ENCODE results near the gene TEX35. TPM values are rescaled to one million over a fixed set of nuclear protein-coding genes. Genes with fewer than 3 reads are reported as not detected.

TEX35 gene
- total and polyA plus RNA-seq, 2 experiments from 2014 or later = not detected

GRCh38 chr1:178513278-178513983 lies 522 bp downstream of the TEX35 start:
- no peaks in the 10 kb centered on the region for H3K27me3 ChIP-seq (replicated peaks; ENCODE audit: insufficient read depth)
- H2AFZ ChIP-seq = peak overlapping the region; percentile 59; the same call in 1 of the 2 replicates
- no peaks in the 10 kb centered on the region for H3K9me2 ChIP-seq (ENCODE audit: insufficient read depth)
- no peaks in the 10 kb centered on the region for H3K79me2 ChIP-seq (ENCODE audit: insufficient read depth)
- H3F3A ChIP-seq (ENCODE audit: insufficient read depth) = no peaks in the 10 kb centered on the region
- in situ Hi-C loops (cut with MboI) = no loop called here
- TF ChIP-seq EZH2phosphoT487 (IDR thresholded peaks at IDR 0.05; ENCODE audit: insufficient read depth, low read depth) = no peak
- no peak for TF ChIP-seq EZH2 (IDR thresholded peaks at IDR 0.05; ENCODE audit: insufficient read depth, poor library complexity, severe bottlenecking)
- peak; percentile 54 for DNase-seq
- H3K27ac ChIP-seq = no peak overlapping the region
- no peak overlapping the region for H3K9ac ChIP-seq
- H4K20me1 ChIP-seq (ENCODE audit: insufficient read depth) = no peaks in the 10 kb centered on the region
- no peaks in the 10 kb centered on the region for H3K9me3 ChIP-seq (ENCODE audit: low read depth)
- H3K4me2 ChIP-seq (ENCODE audit: unreplicated experiment) = no peak overlapping the region
- 28 to 31% methylated on average over 14 of the region's 14 CpGs for WGBS, 2 experiments (ENCODE audit: low coverage in 1 of 2, low lambda C conversion rate in 2 of 2, missing lambda C conversion rate in 2 of 2)
- no peaks in the 10 kb centered on the region for H3K4me1 ChIP-seq (ENCODE audit: insufficient read depth)
- H3K4me3 ChIP-seq = no peak overlapping the region
- no peaks in the 10 kb centered on the region for H3K36me3 ChIP-seq (ENCODE audit: low read depth)

GRCh38 chr1:178516110-178516509 lies 3.2 kb downstream of the TEX35 start:
- Histone ChIP-seq H3K4me3 (no peak overlapping the region), H2AFZ (no peak overlapping the region), H3K4me1 (ENCODE audit: insufficient read depth) (no peaks in the 10 kb centered on the region), H4K20me1 (ENCODE audit: insufficient read depth) (no peaks in the 10 kb centered on the region), H3K9ac (no peak overlapping the region), H3K27ac (no peak overlapping the region), H3K9me3 (ENCODE audit: low read depth) (no peaks in the 10 kb centered on the region), H3K79me2 (ENCODE audit: insufficient read depth) (no peaks in the 10 kb centered on the region), H3K27me3 (replicated peaks; ENCODE audit: insufficient read depth) (no peaks in the 10 kb centered on the region), H3K9me2 (ENCODE audit: insufficient read depth) (no peaks in the 10 kb centered on the region), H3K36me3 (ENCODE audit: low read depth) (no peaks in the 10 kb centered on the region), H3F3A (ENCODE audit: insufficient read depth) (no peaks in the 10 kb centered on the region), H3K4me2 (ENCODE audit: unreplicated experiment) (no peak overlapping the region)
- DNase-seq = no peak
- TF ChIP-seq EZH2phosphoT487 (IDR thresholded peaks at IDR 0.05; ENCODE audit: insufficient read depth, low read depth) (no peak), EZH2 (IDR thresholded peaks at IDR 0.05; ENCODE audit: insufficient read depth, poor library complexity, severe bottlenecking) (no peak)
- WGBS, 2 experiments (ENCODE audit: low coverage in 1 of 2, low lambda C conversion rate in 2 of 2, missing lambda C conversion rate in 2 of 2) = 91% methylated on average over 4 of the region's 4 CpGs
- in situ Hi-C loops (cut with MboI) = no loop called here

- H3K27ac ChIP-seq = no peak overlapping the region
- WGBS, 2 experiments (ENCODE audit: low coverage in 1 of 2, low lambda C conversion rate in 2 of 2, missing lambda C conversion rate in 2 of 2) = 55 to 67% methylated on average over 4 of the region's 4 CpGs
- no peaks in the 10 kb centered on the region for H3K9me3 ChIP-seq (ENCODE audit: low read depth)
- no peak for TF ChIP-seq EZH2phosphoT487 (IDR thresholded peaks at IDR 0.05; ENCODE audit: insufficient read depth, low read depth)
- TF ChIP-seq EZH2 (IDR thresholded peaks at IDR 0.05; ENCODE audit: insufficient read depth, poor library complexity, severe bottlenecking) = no peak
- H3K36me3 ChIP-seq (ENCODE audit: low read depth) = no peaks in the 10 kb centered on the region
- no peaks in the 10 kb centered on the region for H4K20me1 ChIP-seq (ENCODE audit: insufficient read depth)
- no peak overlapping the region for H3K9ac ChIP-seq
- H3K9me2 ChIP-seq (ENCODE audit: insufficient read depth) = no peaks in the 10 kb centered on the region
- H3K4me1 ChIP-seq (ENCODE audit: insufficient read depth) = no peaks in the 10 kb centered on the region
- in situ Hi-C loops (cut with MboI) = no loop called here
- H3K27me3 ChIP-seq (replicated peaks; ENCODE audit: insufficient read depth) = no peaks in the 10 kb centered on the region
- DNase-seq = no peak
- no peak overlapping the region for H2AFZ ChIP-seq
- no peaks in the 10 kb centered on the region for H3K79me2 ChIP-seq (ENCODE audit: insufficient read depth)
- H3K4me3 ChIP-seq = no peak overlapping the region
- H3F3A ChIP-seq (ENCODE audit: insufficient read depth) = no peaks in the 10 kb centered on the region
- no peak overlapping the region for H3K4me2 ChIP-seq (ENCODE audit: unreplicated experiment)
Observed at GRCh38 chr1:178518894-178519293, 6.0 kb downstream of the TEX35 start.

- 90 to 92% methylated on average over 11 of the region's 11 CpGs for WGBS, 2 experiments (ENCODE audit: low coverage in 1 of 2, low lambda C conversion rate in 2 of 2, missing lambda C conversion rate in 2 of 2)
- DNase-seq = no peak
- Histone ChIP-seq H3K4me1 (ENCODE audit: insufficient read depth) (no peaks in the 10 kb centered on the region), H3K27ac (no peak overlapping the region), H4K20me1 (ENCODE audit: insufficient read depth) (no peaks in the 10 kb centered on the region), H3F3A (ENCODE audit: insufficient read depth) (no peaks in the 10 kb centered on the region), H3K36me3 (ENCODE audit: low read depth) (no peaks in the 10 kb centered on the region), H3K4me2 (ENCODE audit: unreplicated experiment) (no peak overlapping the region), H3K9me2 (ENCODE audit: insufficient read depth) (no peaks in the 10 kb centered on the region), H3K27me3 (replicated peaks; ENCODE audit: insufficient read depth) (no peaks in the 10 kb centered on the region), H2AFZ (no peak overlapping the region), H3K9me3 (ENCODE audit: low read depth) (no peaks in the 10 kb centered on the region), H3K79me2 (ENCODE audit: insufficient read depth) (no peaks in the 10 kb centered on the region), H3K4me3 (no peak overlapping the region), H3K9ac (no peak overlapping the region)
- in situ Hi-C loops (cut with MboI) = no loop called here
- TF ChIP-seq EZH2phosphoT487 (IDR thresholded peaks at IDR 0.05; ENCODE audit: insufficient read depth, low read depth) (no peak), EZH2 (IDR thresholded peaks at IDR 0.05; ENCODE audit: insufficient read depth, poor library complexity, severe bottlenecking) (no peak)
Observed at GRCh38 chr1:178520803-178521202, 7.9 kb downstream of the TEX35 start.

Measured in GM23248 (cell line).